ENCODE data around the gene OR52E1.

GRCh38 chr11:5088556-5088955 is 19.2 kb downstream of the OR52E1 start:
- TF ChIP-seq SPI1 (IDR thresholded peaks at IDR 0.05; ENCODE audit: low read depth, low read length) (no peak), POLR2A (IDR thresholded peaks at IDR 0.05; ENCODE audit: low read depth, low read length) (no peak), POLR2AphosphoS5 (IDR thresholded peaks at IDR 0.05; ENCODE audit: low read depth, low read length) (no peak), POU2F2 (IDR thresholded peaks at IDR 0.05; ENCODE audit: low read depth, low read length) (no peak), TAF1 (IDR thresholded peaks at IDR 0.05; ENCODE audit: low read depth, low read length) (no peak)
